Measurements from ENCODE around the gene SINHCAF.

DNA sequence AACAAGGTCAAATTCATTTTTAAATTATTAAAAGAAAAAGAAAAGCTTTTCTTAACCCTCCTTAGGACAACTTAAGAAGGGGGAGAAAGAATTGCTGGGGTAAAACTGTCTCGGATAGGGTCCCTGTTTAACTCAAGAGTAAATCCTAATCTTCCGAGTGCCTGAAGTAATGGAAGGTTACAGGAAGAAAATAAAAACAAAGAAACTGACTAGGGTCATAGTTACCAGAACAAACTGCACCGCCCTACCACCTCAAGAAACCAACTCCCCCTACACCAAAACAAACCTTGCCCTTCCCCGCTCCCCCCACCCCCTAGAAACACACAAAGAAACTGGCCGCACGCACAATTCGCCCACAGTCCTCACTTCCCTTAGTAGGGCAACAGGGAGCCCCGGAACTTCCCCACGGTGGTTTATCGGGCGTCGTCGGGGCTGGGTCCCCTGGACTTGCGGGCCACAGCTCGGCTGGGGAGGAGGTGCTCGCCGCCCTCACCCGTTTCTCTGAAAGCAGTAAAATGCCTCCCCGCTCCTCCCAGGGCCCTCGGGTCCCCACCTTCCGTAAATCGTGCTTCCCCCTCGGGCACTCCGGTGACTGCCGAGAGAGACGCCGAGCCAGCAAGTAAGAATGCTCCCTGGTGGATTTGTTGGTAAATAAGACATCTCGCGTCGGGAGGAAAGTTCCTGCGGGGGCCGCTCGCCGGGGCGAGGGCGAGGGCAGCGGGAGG lies 2.4 kb downstream of the SINHCAF start:
- TF ChIP-seq, protein P1, sequence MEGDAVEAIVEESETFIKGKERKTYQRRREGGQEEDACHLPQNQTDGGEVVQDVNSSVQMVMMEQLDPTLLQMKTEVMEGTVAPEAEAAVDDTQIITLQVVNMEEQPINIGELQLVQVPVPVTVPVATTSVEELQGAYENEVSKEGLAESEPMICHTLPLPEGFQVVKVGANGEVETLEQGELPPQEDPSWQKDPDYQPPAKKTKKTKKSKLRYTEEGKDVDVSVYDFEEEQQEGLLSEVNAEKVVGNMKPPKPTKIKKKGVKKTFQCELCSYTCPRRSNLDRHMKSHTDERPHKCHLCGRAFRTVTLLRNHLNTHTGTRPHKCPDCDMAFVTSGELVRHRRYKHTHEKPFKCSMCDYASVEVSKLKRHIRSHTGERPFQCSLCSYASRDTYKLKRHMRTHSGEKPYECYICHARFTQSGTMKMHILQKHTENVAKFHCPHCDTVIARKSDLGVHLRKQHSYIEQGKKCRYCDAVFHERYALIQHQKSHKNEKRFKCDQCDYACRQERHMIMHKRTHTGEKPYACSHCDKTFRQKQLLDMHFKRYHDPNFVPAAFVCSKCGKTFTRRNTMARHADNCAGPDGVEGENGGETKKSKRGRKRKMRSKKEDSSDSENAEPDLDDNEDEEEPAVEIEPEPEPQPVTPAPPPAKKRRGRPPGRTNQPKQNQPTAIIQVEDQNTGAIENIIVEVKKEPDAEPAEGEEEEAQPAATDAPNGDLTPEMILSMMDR (IDR thresholded peaks at IDR 0.05; ENCODE audit: poor library complexity), result no peak
- no peak for TF ChIP-seq EZH2 (IDR thresholded peaks at IDR 0.05; ENCODE audit: borderline replicate concordance)
